Measurements from ENCODE around the gene PIAS1.

The PIAS1 gene

GRCh38 chr15:68097029-68097428 is 42.9 kb downstream of the PIAS1 start:
- no peak for DNase-seq (ENCODE audit: low read depth)
- Histone ChIP-seq H3K36me3 (ENCODE audit: control insufficient read depth, insufficient read depth, low read length, severe bottlenecking) (peaks cover 9% of the 10 kb centered on the region), H3K9me3 (ENCODE audit: control insufficient read depth, low read length) (peaks cover 18% of the 10 kb centered on the region), H3K4me1 (ENCODE audit: control insufficient read depth, insufficient read depth, low read length) (no peaks in the 10 kb centered on the region), H3K9ac (ENCODE audit: low read length) (no peak overlapping the region), H3K4me3 (ENCODE audit: low read length) (peak overlapping the region; percentile 4), H3K27me3 (replicated peaks; ENCODE audit: control insufficient read depth, insufficient read depth, low read length) (no peaks in the 10 kb centered on the region)

- Histone ChIP-seq H3K36me3 (ENCODE audit: control insufficient read depth, insufficient read depth, low read length, severe bottlenecking) (peaks cover 13% of the 10 kb centered on the region), H3K9me3 (ENCODE audit: control insufficient read depth, low read length) (peaks cover 18% of the 10 kb centered on the region), H3K4me3 (ENCODE audit: low read length) (no peak overlapping the region), H3K4me1 (ENCODE audit: control insufficient read depth, insufficient read depth, low read length) (no peaks in the 10 kb centered on the region), H3K27me3 (replicated peaks; ENCODE audit: control insufficient read depth, insufficient read depth, low read length) (no peaks in the 10 kb centered on the region), H3K9ac (ENCODE audit: low read length) (no peak overlapping the region)
- no peak for DNase-seq (ENCODE audit: low read depth)
These were observed 44.4 kb downstream of the PIAS1 start for GRCh38 chr15:68098465-68098864.

- peaks cover 18% of the 10 kb centered on the region for H3K9me3 ChIP-seq (ENCODE audit: control insufficient read depth, low read length)
- H3K4me3 ChIP-seq (ENCODE audit: low read length) = no peak overlapping the region
- DNase-seq (ENCODE audit: low read depth) = no peak
- H3K4me1 ChIP-seq (ENCODE audit: control insufficient read depth, insufficient read depth, low read length) = no peaks in the 10 kb centered on the region
- H3K36me3 ChIP-seq (ENCODE audit: control insufficient read depth, insufficient read depth, low read length, severe bottlenecking) = peaks cover 19% of the 10 kb centered on the region
- H3K9ac ChIP-seq (ENCODE audit: low read length) = no peak overlapping the region
- H3K27me3 ChIP-seq (replicated peaks; ENCODE audit: control insufficient read depth, insufficient read depth, low read length) = no peaks in the 10 kb centered on the region
These were observed 46.1 kb downstream of the PIAS1 start for GRCh38 chr15:68100194-68100593.

- DNase-seq (ENCODE audit: low read depth) = no peak
- H3K4me1 ChIP-seq (ENCODE audit: control insufficient read depth, insufficient read depth, low read length) = no peaks in the 10 kb centered on the region
- no peak overlapping the region for H3K4me3 ChIP-seq (ENCODE audit: low read length)
- H3K9ac ChIP-seq (ENCODE audit: low read length) = no peak overlapping the region
- H3K9me3 ChIP-seq (ENCODE audit: control insufficient read depth, low read length) = no peaks in the 10 kb centered on the region
- no peaks in the 10 kb centered on the region for H3K27me3 ChIP-seq (replicated peaks; ENCODE audit: control insufficient read depth, insufficient read depth, low read length)
- peaks cover 13% of the 10 kb centered on the region for H3K36me3 ChIP-seq (ENCODE audit: control insufficient read depth, insufficient read depth, low read length, severe bottlenecking)
These were observed 49.5 kb downstream of the PIAS1 start for GRCh38 chr15:68103603-68104002.

GRCh38 chr15:68106656-68107055 is 52.5 kb downstream of the PIAS1 start:
- no peak overlapping the region for H3K4me3 ChIP-seq (ENCODE audit: low read length)
- DNase-seq (ENCODE audit: low read depth) = no peak

GRCh38 chr15:68107142-68107541 is 53.0 kb downstream of the PIAS1 start:
- H3K36me3 ChIP-seq (ENCODE audit: control insufficient read depth, insufficient read depth, low read length, severe bottlenecking) = peaks cover 13% of the 10 kb centered on the region
- no peak overlapping the region for H3K9ac ChIP-seq (ENCODE audit: low read length)
- peaks cover 2% of the 10 kb centered on the region for H3K4me1 ChIP-seq (ENCODE audit: control insufficient read depth, insufficient read depth, low read length)
- H3K4me3 ChIP-seq (ENCODE audit: low read length) = no peak overlapping the region
- H3K27me3 ChIP-seq (replicated peaks; ENCODE audit: control insufficient read depth, insufficient read depth, low read length) = no peaks in the 10 kb centered on the region
- H3K9me3 ChIP-seq (ENCODE audit: control insufficient read depth, low read length) = no peaks in the 10 kb centered on the region
- DNase-seq (ENCODE audit: low read depth) = no peak

More at GRCh38 chr15:68106656-68107055, 52.5 kb downstream of the PIAS1 start:
- H3K27me3 ChIP-seq (replicated peaks; ENCODE audit: control insufficient read depth, insufficient read depth, low read length) = no peaks in the 10 kb centered on the region
- H3K9me3 ChIP-seq (ENCODE audit: control insufficient read depth, low read length) = no peaks in the 10 kb centered on the region
- no peaks in the 10 kb centered on the region for H3K4me1 ChIP-seq (ENCODE audit: control insufficient read depth, insufficient read depth, low read length)
- H3K9ac ChIP-seq (ENCODE audit: low read length) = no peak overlapping the region
- H3K36me3 ChIP-seq (ENCODE audit: control insufficient read depth, insufficient read depth, low read length, severe bottlenecking) = peaks cover 13% of the 10 kb centered on the region

- Histone ChIP-seq H3K36me3 (ENCODE audit: control insufficient read depth, insufficient read depth, low read length, severe bottlenecking) (no peaks in the 10 kb centered on the region), H3K9ac (ENCODE audit: low read length) (no peak overlapping the region), H3K9me3 (ENCODE audit: control insufficient read depth, low read length) (no peaks in the 10 kb centered on the region), H3K4me3 (ENCODE audit: low read length) (no peak overlapping the region), H3K4me1 (ENCODE audit: control insufficient read depth, insufficient read depth, low read length) (peaks cover 40% of the 10 kb centered on the region), H3K27me3 (replicated peaks; ENCODE audit: control insufficient read depth, insufficient read depth, low read length) (no peaks in the 10 kb centered on the region)
- DNase-seq (ENCODE audit: low read depth) = no peak
These were observed 58.6 kb downstream of the PIAS1 start for GRCh38 chr15:68112706-68113105.

GRCh38 chr15:68113273-68113672 is 59.2 kb downstream of the PIAS1 start:
- no peaks in the 10 kb centered on the region for H3K27me3 ChIP-seq (replicated peaks; ENCODE audit: control insufficient read depth, insufficient read depth, low read length)
- H3K9ac ChIP-seq (ENCODE audit: low read length) = peak overlapping the region; percentile 82
- H3K4me3 ChIP-seq (ENCODE audit: low read length) = peak overlapping the region; percentile 78
- peaks cover 40% of the 10 kb centered on the region for H3K4me1 ChIP-seq (ENCODE audit: control insufficient read depth, insufficient read depth, low read length)
- peak; percentile 53 for DNase-seq (ENCODE audit: low read depth)
- H3K36me3 ChIP-seq (ENCODE audit: control insufficient read depth, insufficient read depth, low read length, severe bottlenecking) = no peaks in the 10 kb centered on the region
- no peaks in the 10 kb centered on the region for H3K9me3 ChIP-seq (ENCODE audit: control insufficient read depth, low read length)

- Histone ChIP-seq H3K4me3 (ENCODE audit: low read length) (peak overlapping the region; percentile 78), H3K4me1 (ENCODE audit: control insufficient read depth, insufficient read depth, low read length) (peaks cover 40% of the 10 kb centered on the region), H3K9ac (ENCODE audit: low read length) (peak overlapping the region; percentile 82), H3K36me3 (ENCODE audit: control insufficient read depth, insufficient read depth, low read length, severe bottlenecking) (no peaks in the 10 kb centered on the region), H3K9me3 (ENCODE audit: control insufficient read depth, low read length) (no peaks in the 10 kb centered on the region), H3K27me3 (replicated peaks; ENCODE audit: control insufficient read depth, insufficient read depth, low read length) (no peaks in the 10 kb centered on the region)
- DNase-seq (ENCODE audit: low read depth) = peak; percentile 48
These were observed 59.6 kb downstream of the PIAS1 start for GRCh38 chr15:68113751-68114150.

- Histone ChIP-seq H3K27me3 (replicated peaks; ENCODE audit: control insufficient read depth, insufficient read depth, low read length) (no peaks in the 10 kb centered on the region), H3K36me3 (ENCODE audit: control insufficient read depth, insufficient read depth, low read length, severe bottlenecking) (no peaks in the 10 kb centered on the region), H3K4me1 (ENCODE audit: control insufficient read depth, insufficient read depth, low read length) (peaks cover 40% of the 10 kb centered on the region), H3K9me3 (ENCODE audit: control insufficient read depth, low read length) (no peaks in the 10 kb centered on the region), H3K4me3 (ENCODE audit: low read length) (peak overlapping the region; percentile 78), H3K9ac (ENCODE audit: low read length) (peak overlapping the region; percentile 82)
- peak; percentile 74 for DNase-seq (ENCODE audit: low read depth)
These were observed 60.2 kb downstream of the PIAS1 start for GRCh38 chr15:68114356-68114755.

- peaks cover 40% of the 10 kb centered on the region for H3K4me1 ChIP-seq (ENCODE audit: control insufficient read depth, insufficient read depth, low read length)
- no peaks in the 10 kb centered on the region for H3K9me3 ChIP-seq (ENCODE audit: control insufficient read depth, low read length)
- H3K36me3 ChIP-seq (ENCODE audit: control insufficient read depth, insufficient read depth, low read length, severe bottlenecking) = no peaks in the 10 kb centered on the region
- H3K27me3 ChIP-seq (replicated peaks; ENCODE audit: control insufficient read depth, insufficient read depth, low read length) = no peaks in the 10 kb centered on the region
- peak overlapping the region; percentile 78 for H3K4me3 ChIP-seq (ENCODE audit: low read length)
- H3K9ac ChIP-seq (ENCODE audit: low read length) = peak overlapping the region; percentile 82
- DNase-seq (ENCODE audit: low read depth) = peak; percentile 2
These were observed 60.7 kb downstream of the PIAS1 start for GRCh38 chr15:68114840-68115239.

GRCh38 chr15:68124700-68125099 is 70.6 kb downstream of the PIAS1 start:
- Histone ChIP-seq H3K9ac (ENCODE audit: low read length) (no peak overlapping the region), H3K36me3 (ENCODE audit: control insufficient read depth, insufficient read depth, low read length, severe bottlenecking) (no peaks in the 10 kb centered on the region), H3K9me3 (ENCODE audit: control insufficient read depth, low read length) (no peaks in the 10 kb centered on the region), H3K4me3 (ENCODE audit: low read length) (no peak overlapping the region), H3K27me3 (replicated peaks; ENCODE audit: control insufficient read depth, insufficient read depth, low read length) (no peaks in the 10 kb centered on the region), H3K4me1 (ENCODE audit: control insufficient read depth, insufficient read depth, low read length) (peaks cover 11% of the 10 kb centered on the region)
- DNase-seq (ENCODE audit: low read depth) = no peak
